Pancreas (tissue), 10 donors: ENCODE measurements around the gene TPGS2. TPM values are rescaled to one million over a fixed set of nuclear protein-coding genes. Genes with fewer than 3 reads are reported as not detected.
"Not testable (repeated sequence)": the region's sequence is repeated elsewhere in the genome, so short reads cannot be mapped to it uniquely, and the experiment has no call there.

ENCODE experiments used
- ATAC-seq, 4 donors: fragments of 200-7000 bp; cut with Tn5 transposase; one replicate each; pipeline versions ENCODE4 v1.8.0 to v1.9.1; 2020; ENCODE audit warnings: mild to moderate bottlenecking in 4 of 4, moderate library complexity in 4 of 4
- DNase-seq, 6 donors: peaks; one replicate each; pipeline ENCODE4 v3.0.0-alpha.2; 2020
- FAIRE-seq: peaks from 2 replicates; lab custom pipeline; 2012; peaks lifted over from hg19 to GRCh38; lab: Jason Lieb, UNC
- H3K27ac ChIP-seq, 4 donors: fragments of 200-600 bp; sonication (generic); 1 replicate in 3 of 4; 2 replicates in 1 of 4; pipeline versions ENCODE4 v1.5.0 to v1.8.0; 2020
- H3K27me3 ChIP-seq, 4 donors: fragments of 200-600 bp; one replicate each; pipeline ENCODE4 v1.8.0; 2021
- H3K36me3 ChIP-seq, 3 donors: fragments of 200-600 bp; sonication (generic) in 1 of 3; one replicate each; pipeline versions ENCODE4 v1.5.0 to v1.8.0; 2020 to 2021
- H3K4me1 ChIP-seq, 3 donors: fragments of 200-600 bp; one replicate each; pipeline ENCODE4 v1.8.0; 2021
- H3K4me3 ChIP-seq, 4 donors: fragments of 200-600 bp; sonication (generic) in 2 of 4; one replicate each; pipeline versions ENCODE4 v1.5.0 to v1.8.0; 2020 to 2021
- H3K9me3 ChIP-seq, 4 donors: fragments of 200-600 bp; one replicate each; pipeline ENCODE4 v1.8.0; 2021
- CTCF ChIP-seq, 4 donors: fragments of 200-600 bp; sonication (generic) in 3 of 4; IDR thresholded peaks; one replicate each; pipeline versions ENCODE4 v1.5.0 to v1.8.0; 2021; ENCODE audit warnings: antibody characterized with exemption in 4 of 4
- WGBS, 2 donors: extraction: QIAGEN DNeasy Blood & Tissue Kit; methylation state at CpG; one replicate each; pipeline ENCODE4 v1.1.7; 2013; 5-methylcytosine and 5-hydroxymethylcytosine counted together
- intact Hi-C, 3 donors: fragments of 100-400 bp; cut with DNase I; formaldehyde crosslinking; loops; one replicate each; pipeline versions ENCODE4 v1.11.1 to v1.14.2; 2022
- polyA plus RNA-seq, 2 donors: library from polyadenylated mRNA; stranded (reverse); fragments of 200-250 nt; gene quantifications; one replicate each; pipeline ENCODE4 v1.2.3, GENCODE V29; 2013
- total RNA-seq, 6 donors: library from RNA; stranded (reverse); fragmentation: NEBNext Ultra II Directional in 4 of 6; extraction: Animal tissue kit (Norgen Biotek cat#: 25700) in 4 of 6; gene quantifications; one replicate each; pipeline versions ENCODE4 v1.2.1 to v1.2.4, GENCODE V29; 2021 to 2023
- donor health status: healthy with polysubstance abuse.
- donor health status: DM: no; HTN: no; CAD: no; lungs with moderate emphysema.
- donor health status: DM: no; HTN: no; CAD: no.
- donor health status: control.
- donor health status: control.
- donor health status: Bipolar disorder and iron deficiency.
- donor health status: DM: yes; HTN: yes; CAD: no.
- donor health status: DM: no; HTN: no; CAD: no.
- donor health status: DM: no; HTN: no; CAD: no.
- donor health status: DM: yes; HTN: yes; CAD: no.

The TPGS2 gene
- total RNA-seq (10 to 100 TPM; 16.6 to 44.6 (median 30.0) TPM), polyA plus RNA-seq (10 to 100 TPM; 18.5 to 26.8 TPM)

- Histone ChIP-seq H3K27me3 (no peaks in the 10 kb centered on the region), H3K9me3 (no peaks in the 10 kb centered on the region), H3K4me1 (peaks cover 0 to 6% (median 6%) of the 10 kb centered on the region in 3 donors), H3K4me3 (peak within 1 kb of the TSS; percentile 66 to 83 (median 74)), H3K36me3 (no peaks in the 10 kb centered on the region), H3K27ac (peak within 1 kb of the TSS; percentile 76 to 84 (median 80))
- ATAC-seq (peak; percentile 92 to 96 (median 95)), FAIRE-seq (no peak), DNase-seq (peak; percentile 78 to 92 (median 84))
- 0% methylated on average over 65 to 83 of the region's 83 CpGs for WGBS, 2 donors
- intact Hi-C loops: no loop called here
- peak in 1 of 4 donors; percentile 25 for TF ChIP-seq CTCF (IDR thresholded peaks at IDR 0.05)
Observed at GRCh38 chr18:36828630-36829361, at the start of gene TPGS2, which contains the start of gene KIAA1328. Gene TPGS2 (minus strand): TSS chr18:36829002. CDS start chr18:36828767, 235 bp downstream. Gene KIAA1328 (plus strand): TSS chr18:36829127. CDS start chr18:36829139, 12 bp downstream.

GRCh38 chr18:36873826-36874225 is 45.0 kb upstream of the TPGS2 start:
- ATAC-seq, intact Hi-C loops, H3K36me3 ChIP-seq, DNase-seq, H3K9me3 ChIP-seq, H3K27me3 ChIP-seq, H3K4me3 ChIP-seq, H3K4me1 ChIP-seq, H3K27ac ChIP-seq, FAIRE-seq: not testable (repeated sequence)

- Histone ChIP-seq H3K36me3 (no peaks in the 10 kb centered on the region), H3K4me3 (no peak overlapping the region), H3K27ac (no peak overlapping the region), H3K9me3 (no peaks in the 10 kb centered on the region), H3K27me3 (no peaks in the 10 kb centered on the region), H3K4me1 (no peaks in the 10 kb centered on the region)
- intact Hi-C loops: no loop called here
- no peak for ATAC-seq
- no peak for DNase-seq
- no peak for FAIRE-seq
- no peak for TF ChIP-seq CTCF (IDR thresholded peaks at IDR 0.05)
Observed at GRCh38 chr18:36872329-36872728, 43.5 kb upstream of the TPGS2 start.

- intact Hi-C loops: no loop called here
- ATAC-seq: no peak
Observed at GRCh38 chr18:36871801-36872200, 43.0 kb upstream of the TPGS2 start.

GRCh38 chr18:36867056-36867455 is 38.3 kb upstream of the TPGS2 start:
- intact Hi-C loops: no loop called here
- Histone ChIP-seq H3K9me3 (no peaks in the 10 kb centered on the region), H3K27ac (no peak overlapping the region), H3K4me1 (no peaks in the 10 kb centered on the region), H3K27me3 (no peaks in the 10 kb centered on the region), H3K36me3 (no peaks in the 10 kb centered on the region), H3K4me3 (no peak overlapping the region)
- DNase-seq: no peak
- no peak for FAIRE-seq
- no peak for ATAC-seq
- WGBS, 2 donors: 92 to 100% methylated on average over 1 of the region's 1 CpG
- no peak for TF ChIP-seq CTCF (IDR thresholded peaks at IDR 0.05)

More at GRCh38 chr18:36871801-36872200, 43.0 kb upstream of the TPGS2 start:
- no peak for DNase-seq
- WGBS, 2 donors: 84 to 93% methylated on average over 3 of the region's 3 CpGs
- FAIRE-seq: no peak
- no peak for TF ChIP-seq CTCF (IDR thresholded peaks at IDR 0.05)
- no peaks in the 10 kb centered on the region for H3K4me1 ChIP-seq
- H3K27me3 ChIP-seq: no peaks in the 10 kb centered on the region
- H3K9me3 ChIP-seq: no peaks in the 10 kb centered on the region
- H3K27ac ChIP-seq: no peak overlapping the region
- H3K4me3 ChIP-seq: no peak overlapping the region
- no peaks in the 10 kb centered on the region for H3K36me3 ChIP-seq
